Measurements from ENCODE around the gene SPATA25.

Gene SPATA25

DNA sequence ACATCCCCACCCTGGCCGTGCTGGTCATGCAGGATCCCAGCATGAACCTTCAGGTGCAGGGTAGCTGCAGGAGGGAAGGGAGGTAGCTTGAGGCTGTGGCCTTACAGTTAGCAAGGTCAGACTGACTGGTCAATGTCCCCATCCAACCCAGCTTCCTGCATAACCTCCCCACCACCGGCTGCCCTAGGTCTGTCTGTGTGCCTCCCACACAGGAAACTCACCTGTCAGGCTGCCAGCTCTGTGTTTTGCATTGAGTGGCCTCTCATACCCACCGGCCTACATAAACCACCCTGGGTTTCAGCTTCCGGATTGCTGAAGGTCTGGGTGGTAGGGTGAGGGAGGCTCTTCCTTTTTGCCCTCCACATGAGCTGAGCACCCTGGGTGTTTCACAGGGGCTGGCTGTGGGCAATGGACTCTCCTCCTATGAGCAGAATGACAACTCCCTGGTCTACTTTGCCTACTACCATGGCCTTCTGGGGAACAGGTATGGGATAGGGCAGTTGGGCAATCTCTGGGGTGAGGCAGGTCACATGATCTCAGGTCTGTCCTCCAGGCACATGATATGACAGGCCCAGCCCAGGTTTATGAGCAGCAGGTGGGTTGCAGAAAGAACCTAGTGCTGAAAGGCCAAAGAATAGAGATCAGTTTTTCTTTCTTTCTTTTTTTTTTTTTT, 5.5 kb upstream of the SPATA25 start:
- H3K9me3 Mint-ChIP-seq = no peaks in the 10 kb centered on the region
- CTCF ChIA-PET = interaction anchor here (1.2 to 1.4 kb wide), 2 partner anchors 69 to 94 kb away, joined by 3 to 6 read pairs; no protein-coding TSS in a partner anchor
- DNase-seq = no peak
- peak overlapping the region; percentile 91 for H3K4me3 Mint-ChIP-seq
- H3K36me3 Mint-ChIP-seq = peaks cover 10% of the 10 kb centered on the region
- H3K27ac Mint-ChIP-seq = no peak overlapping the region
- peaks cover 14% of the 10 kb centered on the region for H3K27me3 Mint-ChIP-seq
- H3K4me1 Mint-ChIP-seq = peaks cover 35% of the 10 kb centered on the region

DNA sequence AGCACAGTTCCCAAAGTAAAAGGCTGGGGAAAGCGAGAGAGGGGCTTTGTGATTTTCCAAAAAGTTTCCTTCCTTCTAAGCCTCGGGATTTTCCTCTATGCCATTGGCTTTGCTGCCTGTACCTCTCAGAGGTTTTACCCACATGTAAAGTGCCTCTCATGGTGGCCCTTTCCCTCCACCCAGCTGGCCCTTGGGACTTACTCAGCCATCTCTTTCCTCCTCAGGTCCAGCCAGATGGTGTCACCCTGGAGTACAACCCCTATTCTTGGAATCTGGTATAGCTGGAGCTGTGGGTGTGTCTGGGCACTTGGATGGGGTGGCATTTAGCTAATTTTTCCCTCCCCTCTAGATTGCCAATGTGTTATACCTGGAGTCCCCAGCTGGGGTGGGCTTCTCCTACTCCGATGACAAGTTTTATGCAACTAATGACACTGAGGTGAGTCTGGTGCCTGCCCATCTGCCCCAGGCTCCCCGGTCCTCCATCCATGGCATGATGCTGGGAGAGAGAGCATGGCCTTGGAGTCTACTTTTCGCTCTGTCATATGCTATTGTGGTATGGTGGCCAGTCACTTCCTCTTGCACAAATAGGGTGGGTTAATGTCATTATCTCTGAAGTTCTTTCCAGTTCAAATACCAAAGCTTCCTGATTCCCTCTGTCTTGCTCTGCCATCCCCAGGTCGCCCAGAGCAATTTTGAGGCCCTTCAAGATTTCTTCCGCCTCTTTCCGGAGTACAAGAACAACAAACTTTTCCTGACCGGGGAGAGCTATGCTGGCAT, 4.8 kb upstream of the SPATA25 start:
- CTCF ChIA-PET = interaction anchor here (1.2 to 1.4 kb wide), 2 partner anchors 69 to 93 kb away, joined by 3 to 6 read pairs; no protein-coding TSS in a partner anchor
- Mint-ChIP-seq H3K9me3 (no peaks in the 10 kb centered on the region), H3K27me3 (peaks cover 14% of the 10 kb centered on the region), H3K4me1 (peaks cover 35% of the 10 kb centered on the region), H3K36me3 (peaks cover 6% of the 10 kb centered on the region), H3K4me3 (peak overlapping the region; percentile 91), H3K27ac (peak overlapping the region; percentile 58)
- no peak for DNase-seq

DNA sequence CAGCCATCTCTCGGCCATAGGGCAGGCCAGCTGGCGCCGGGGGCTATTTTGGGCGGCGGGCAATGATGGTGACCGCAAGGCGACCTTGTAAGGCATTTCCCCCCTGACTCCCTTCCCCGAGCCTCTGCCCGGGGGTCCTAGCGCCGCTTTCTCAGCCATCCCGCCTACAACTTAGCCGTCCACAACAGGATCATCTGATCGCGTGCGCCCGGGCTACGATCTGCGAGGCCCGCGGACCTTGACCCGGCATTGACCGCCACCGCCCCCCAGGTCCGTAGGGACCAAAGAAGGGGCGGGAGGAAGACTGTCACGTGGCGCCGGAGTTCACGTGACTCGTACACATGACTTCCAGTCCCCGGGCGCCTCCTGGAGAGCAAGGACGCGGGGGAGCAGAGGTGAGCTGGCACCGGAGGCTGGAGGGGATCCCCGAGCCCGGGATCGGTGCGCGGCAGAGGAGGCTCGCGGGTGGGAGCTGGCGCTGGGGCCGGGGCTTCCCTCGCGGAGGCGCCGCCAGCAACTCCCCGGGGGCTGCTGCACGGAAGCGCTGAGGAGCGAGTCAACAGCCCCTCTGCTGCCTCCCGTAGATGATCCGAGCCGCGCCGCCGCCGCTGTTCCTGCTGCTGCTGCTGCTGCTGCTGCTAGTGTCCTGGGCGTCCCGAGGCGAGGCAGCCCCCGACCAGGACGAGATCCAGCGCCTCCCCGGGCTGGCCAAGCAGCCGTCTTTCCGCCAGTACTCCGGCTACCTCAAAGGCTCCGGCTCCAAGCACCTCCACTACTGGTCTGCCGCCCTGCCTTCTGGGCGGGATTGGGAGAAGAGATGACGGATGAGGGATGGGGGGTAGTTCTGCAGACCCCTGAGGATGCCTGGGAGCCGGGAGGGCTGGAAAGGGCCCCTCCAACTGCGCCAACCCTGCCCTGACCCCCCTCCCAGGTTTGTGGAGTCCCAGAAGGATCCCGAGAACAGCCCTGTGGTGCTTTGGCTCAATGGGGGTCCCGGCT, 3.9 kb upstream of the SPATA25 start, which contains the start of the genes CTSA and NEURL2:
Gene CTSA, plus strand, starts transcription at position 351 of the 999 bp plus-strand sequence. Its CDS starts 234 bp downstream, at position 585.
Gene NEURL2, minus strand, starts transcription at position 224 of the 999 bp plus-strand sequence. Its CDS starts 217 bp downstream, at position 7.
- Mint-ChIP-seq H3K27me3 (peaks cover 14% of the 10 kb centered on the region), H3K4me1 (peaks cover 35% of the 10 kb centered on the region), H3K4me3 (peak within 1 kb of the TSS; percentile 91), H3K27ac (peak within 1 kb of the TSS; percentile 89), H3K9me3 (no peaks in the 10 kb centered on the region), H3K36me3 (peaks cover 6% of the 10 kb centered on the region)
- DNase-seq = peak; percentile 93
- CTCF ChIA-PET = interaction anchor here (1.0 to 1.5 kb wide), 5 partner anchors 10 to 49 kb away, joined by 3 to 8 read pairs (median 3); partner anchors contain the start of gene ZSWIM1

DNA sequence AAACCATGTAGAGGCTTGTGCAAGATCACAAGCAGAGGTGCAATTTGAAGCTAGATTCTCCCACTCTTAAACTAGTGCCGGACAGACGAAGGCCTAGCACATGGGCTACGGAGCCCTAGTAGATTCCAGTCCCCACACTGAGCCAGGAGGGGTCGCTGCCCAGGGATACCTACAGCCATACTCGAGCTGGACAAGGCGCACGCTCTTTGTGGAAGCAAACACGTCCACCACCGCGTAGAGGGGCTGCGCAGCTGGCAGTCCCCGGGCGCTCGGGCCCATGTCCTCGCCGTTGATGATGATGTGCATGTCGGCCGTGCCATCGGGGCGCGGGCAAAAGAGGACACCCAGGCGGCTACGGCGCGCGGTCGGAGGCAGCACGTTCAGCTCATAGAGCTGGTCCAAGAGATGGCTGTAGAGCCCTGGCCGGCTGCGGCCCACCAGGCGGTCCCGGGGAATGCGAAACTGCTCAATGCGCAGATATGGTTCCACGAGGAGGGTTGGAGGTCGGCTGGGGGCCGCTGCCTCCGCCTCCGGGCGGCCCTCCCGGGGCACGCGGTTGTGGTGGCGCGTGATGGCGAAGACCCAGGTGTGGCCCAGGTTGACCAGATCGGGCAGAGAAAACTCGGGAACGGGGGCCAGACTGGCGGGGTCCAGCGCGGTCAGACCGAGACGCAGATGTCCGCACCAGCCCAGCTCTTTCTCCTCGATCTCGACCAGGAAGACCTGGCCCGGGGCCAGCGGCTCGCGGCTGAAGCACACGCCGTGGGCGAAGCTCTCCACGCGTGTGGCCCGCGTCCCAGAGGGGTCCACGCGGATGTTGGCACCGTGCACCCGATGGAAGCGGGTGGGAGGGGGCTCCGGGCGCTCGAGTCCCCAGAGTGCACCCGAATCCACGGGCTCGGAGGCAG, 2.9 kb upstream of the SPATA25 start:
- no peaks in the 10 kb centered on the region for H3K9me3 Mint-ChIP-seq
- H3K27me3 Mint-ChIP-seq = peaks cover 14% of the 10 kb centered on the region
- H3K36me3 Mint-ChIP-seq = peaks cover 3% of the 10 kb centered on the region
- CTCF ChIA-PET = interaction anchor here (0.9 to 1.6 kb wide), 11 partner anchors 9 to 91 kb away, joined by 3 to 8 read pairs (median 3); partner anchors contain the start of gene ZSWIM1
- H3K4me3 Mint-ChIP-seq = peak overlapping the region; percentile 91
- peak overlapping the region; percentile 89 for H3K27ac Mint-ChIP-seq
- H3K4me1 Mint-ChIP-seq = peaks cover 39% of the 10 kb centered on the region
- peak; percentile 64 for DNase-seq

DNA sequence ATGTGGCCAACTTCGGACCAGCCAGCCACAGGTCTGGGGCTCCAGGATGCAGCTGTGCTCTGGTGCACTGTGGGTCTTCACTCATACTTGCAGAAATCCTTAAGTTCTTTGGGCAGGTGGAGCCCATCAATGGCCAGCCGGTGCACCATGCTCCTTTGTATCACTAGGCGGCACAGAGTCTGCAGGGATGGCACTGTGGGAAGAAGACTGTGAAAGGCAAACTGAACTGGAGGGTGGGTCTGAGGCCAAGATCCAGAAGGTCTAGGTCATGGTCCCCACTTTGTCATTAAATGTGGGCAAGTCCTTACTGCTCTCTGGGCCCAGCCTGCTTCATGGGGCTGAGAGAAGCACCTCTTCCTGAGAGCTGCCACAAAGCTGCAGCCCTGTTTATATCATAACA, 1.3 kb upstream of the SPATA25 start:
- H3K27ac Mint-ChIP-seq = no peak overlapping the region
- H3K4me1 Mint-ChIP-seq = peaks cover 49% of the 10 kb centered on the region
- DNase-seq = no peak
- CTCF ChIA-PET = interaction anchor here (1.6 kb wide), 1 partner anchor 82 kb away, joined by 4 read pairs; no protein-coding TSS in a partner anchor
- H3K36me3 Mint-ChIP-seq = peaks cover 10% of the 10 kb centered on the region
- H3K27me3 Mint-ChIP-seq = peaks cover 14% of the 10 kb centered on the region
- H3K9me3 Mint-ChIP-seq = no peaks in the 10 kb centered on the region
- no peak overlapping the region for H3K4me3 Mint-ChIP-seq

DNA sequence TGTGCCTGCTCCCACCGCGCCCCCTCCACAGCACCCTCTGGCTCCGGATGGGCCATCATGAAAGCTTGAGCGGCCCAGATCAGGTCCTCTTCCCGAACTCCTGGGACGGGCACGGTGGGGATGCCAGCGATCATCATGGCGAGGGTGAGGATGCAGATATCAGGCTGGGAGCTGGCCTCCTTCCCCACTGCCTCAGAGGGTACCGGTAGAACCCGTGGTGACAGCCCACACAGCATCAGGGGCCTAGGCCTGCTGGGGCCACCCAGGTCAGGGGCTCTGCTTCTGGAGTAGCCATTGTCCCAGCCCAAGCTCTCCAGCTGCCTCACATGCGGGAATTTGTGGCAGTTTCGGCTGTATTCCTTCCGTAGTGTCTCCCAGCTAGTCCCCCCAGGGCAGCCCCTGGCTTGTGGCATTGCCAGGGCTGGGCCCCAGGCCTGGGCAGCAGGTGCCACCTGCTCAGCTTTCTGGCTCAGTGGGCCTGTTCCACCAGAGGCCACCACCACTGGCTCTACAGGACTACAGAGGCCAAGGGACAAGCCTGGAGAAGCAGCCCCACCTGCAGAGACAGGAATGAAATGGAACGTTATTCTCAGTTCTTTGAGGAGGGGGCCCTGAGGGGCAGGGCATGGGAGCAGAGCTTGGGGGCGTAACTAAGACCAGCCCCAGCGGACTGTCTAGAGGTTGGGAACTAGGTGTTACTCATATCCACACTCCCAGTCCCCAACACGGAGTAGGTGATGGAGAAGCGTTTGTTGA, 654 bp downstream of the SPATA25 start:
- Mint-ChIP-seq H3K27me3 (peaks cover 14% of the 10 kb centered on the region), H3K27ac (no peak overlapping the region), H3K9me3 (no peaks in the 10 kb centered on the region), H3K36me3 (peaks cover 19% of the 10 kb centered on the region), H3K4me3 (no peak overlapping the region), H3K4me1 (peaks cover 49% of the 10 kb centered on the region)
- CTCF ChIA-PET = interaction anchor here (1.0 kb wide), 1 partner anchor 54 kb away, joined by 3 read pairs; the partner anchor contains the start of gene SNX21
- no peak for DNase-seq

- H3K36me3 Mint-ChIP-seq = peaks cover 25% of the 10 kb centered on the region
- CTCF ChIA-PET = interaction anchor here (2.8 kb wide), 1 partner anchor 83 kb away, joined by 7 read pairs; no protein-coding TSS in a partner anchor
- DNase-seq = no peak
- peak overlapping the region; percentile 27 for H3K4me3 Mint-ChIP-seq
- H3K27me3 Mint-ChIP-seq = no peaks in the 10 kb centered on the region
- no peaks in the 10 kb centered on the region for H3K9me3 Mint-ChIP-seq
- no peak overlapping the region for H3K27ac Mint-ChIP-seq
- H3K4me1 Mint-ChIP-seq = peaks cover 45% of the 10 kb centered on the region
These were observed 4.3 kb downstream of the SPATA25 start for GRCh38 chr20:45883100-45883469.

DNA sequence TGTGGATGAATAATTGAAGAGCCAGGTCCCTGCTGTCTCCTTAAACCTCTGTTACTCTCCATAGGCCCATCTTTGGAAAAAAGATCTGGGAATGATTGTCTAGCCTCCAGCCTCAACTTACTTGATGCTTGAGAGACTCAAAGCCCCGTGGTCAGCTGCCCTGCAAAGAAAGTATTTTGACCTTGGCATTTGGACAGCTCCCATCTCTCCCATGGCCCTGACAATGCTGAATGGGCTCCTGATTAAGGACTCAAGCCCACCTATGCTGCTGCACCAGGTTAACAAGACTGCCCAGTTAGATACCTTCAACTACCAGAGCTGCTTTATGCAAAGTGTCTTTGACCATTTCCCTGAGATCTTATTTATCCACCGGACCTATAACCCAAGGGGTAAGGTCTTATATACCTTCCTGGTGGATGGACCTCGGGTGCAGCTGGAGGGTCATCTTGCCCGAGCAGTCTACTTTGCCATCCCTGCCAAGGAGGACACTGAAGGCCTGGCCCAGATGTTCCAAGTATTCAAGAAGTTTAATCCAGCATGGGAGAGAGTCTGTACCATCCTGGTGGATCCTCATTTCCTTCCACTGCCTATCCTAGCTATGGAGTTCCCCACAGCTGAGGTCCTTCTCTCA, 4.8 kb downstream of the SPATA25 start:
- Mint-ChIP-seq H3K9me3 (no peaks in the 10 kb centered on the region), H3K27ac (no peak overlapping the region), H3K4me1 (peaks cover 45% of the 10 kb centered on the region), H3K27me3 (no peaks in the 10 kb centered on the region), H3K4me3 (peak overlapping the region; percentile 49), H3K36me3 (peaks cover 25% of the 10 kb centered on the region)
- no peak for DNase-seq
- CTCF ChIA-PET = interaction anchor here (2.1 to 2.8 kb wide), 2 partner anchors 8 to 83 kb away, joined by 7 to 8 read pairs; partner anchors contain the start of gene NEURL2

GRCh38 chr20:45880988-45881788, 6.2 kb downstream of the SPATA25 start, which contains the start of gene ZSWIM1:
Gene ZSWIM1, plus strand, starts transcription at chr20:45881227. Its CDS starts 1,366 bp downstream, at chr20:45882593.
- Mint-ChIP-seq H3K27me3 (no peaks in the 10 kb centered on the region), H3K27ac (peak within 1 kb of the TSS; percentile 91), H3K4me3 (peak within 1 kb of the TSS; percentile 89), H3K4me1 (peaks cover 44% of the 10 kb centered on the region), H3K9me3 (no peaks in the 10 kb centered on the region), H3K36me3 (peaks cover 28% of the 10 kb centered on the region)
- CTCF ChIA-PET = interaction anchor here (1.4 to 2.8 kb wide), 3 partner anchors 9 to 81 kb away, joined by 3 to 8 read pairs (median 7); partner anchors contain the start of gene NEURL2
- peak; percentile 100 for DNase-seq

- CTCF ChIA-PET = interaction anchor here (0.6 kb wide), 1 partner anchor 1417 kb away, joined by 4 read pairs; no protein-coding TSS in a partner anchor
- no peaks in the 10 kb centered on the region for H3K9me3 Mint-ChIP-seq
- H3K4me3 Mint-ChIP-seq = no peak overlapping the region
- no peaks in the 10 kb centered on the region for H3K27me3 Mint-ChIP-seq
- peaks cover 22% of the 10 kb centered on the region for H3K4me1 Mint-ChIP-seq
- peaks cover 18% of the 10 kb centered on the region for H3K36me3 Mint-ChIP-seq
- no peak overlapping the region for H3K27ac Mint-ChIP-seq
- no peak for DNase-seq
These were observed 9.2 kb downstream of the SPATA25 start for GRCh38 chr20:45878076-45878761.
